Measurements from ENCODE around the gene BAIAP2L2. TPM values are rescaled to one million over a fixed set of nuclear protein-coding genes. Genes with fewer than 3 reads are reported as not detected.
A peak's percentile ranks its signal among the peaks of the same experiment; 100 is the strongest.
"Not testable (repeated sequence)": the region's sequence is repeated elsewhere in the genome, so short reads cannot be mapped to it uniquely, and the experiment has no call there.

The BAIAP2L2 gene
- total RNA-seq (0.96 and 1.3 TPM in 2 replicates), polyA plus RNA-seq (1.2 and 1.7 TPM in 2 replicates), polyA minus RNA-seq (not detected in 2 replicates)
- total RNA-seq (2013): 0.21 TPM

- peaks cover 2% of the 10 kb centered on the region for H3K4me1 Mint-ChIP-seq
- no peaks in the 10 kb centered on the region for H3K27me3 Mint-ChIP-seq
- no peaks in the 10 kb centered on the region for H4K20me1 ChIP-seq (ENCODE audit: control insufficient read depth, insufficient read depth, low read length, poor library complexity, severe bottlenecking)
- peaks cover 0 to 2% of the 10 kb centered on the region in 2 experiments for H3K36me3 ChIP-seq (replicated peaks in 1 of 2; ENCODE audit: control extremely low read depth in 1 of 2, control insufficient read depth in 1 of 2, extremely low read depth in 1 of 2, insufficient read depth in 2 of 2, low read length in 1 of 2)
- 94% methylated on average over 14 of the region's 19 CpGs for WGBS (ENCODE audit: insufficient coverage)
- H3K4me2 ChIP-seq (replicated peaks; ENCODE audit: low read depth, low read length, poor library complexity, severe bottlenecking): no peak within 1 kb of the TSS
- no peaks in the 10 kb centered on the region for H3K9me3 Mint-ChIP-seq (ENCODE audit: insufficient read depth)
- H2AFZ ChIP-seq (ENCODE audit: insufficient read depth, low read depth, low read length, poor library complexity, severe bottlenecking): no peak within 1 kb of the TSS
- no peak within 1 kb of the TSS for H3K9ac ChIP-seq (ENCODE audit: low read length)
- no peaks in the 10 kb centered on the region for H3K79me2 ChIP-seq (ENCODE audit: control insufficient read depth, insufficient read depth, low read length)
- DNase-seq: no peak
- intact Hi-C loops (cut with micrococcal nuclease): loop anchor here (5.0 kb wide), 1 partner anchor 92 kb away; the partner anchor contains the start of gene MAFF
- no peak for TF ChIP-seq EZH2 (IDR thresholded peaks at IDR 0.05; ENCODE audit: borderline replicate concordance, insufficient read depth, low read depth, low read length, poor library complexity, severe bottlenecking)
- TF ChIP-seq CTCF (IDR thresholded peaks at IDR 0.05): no peak
- H3K27ac ChIP-seq (ENCODE audit: low read length in 2 of 2): no peak within 1 kb of the TSS
- H3K27me3 ChIP-seq (replicated peaks in 1 of 4; ENCODE audit: control extremely low read depth in 1 of 4, control insufficient read depth in 3 of 4, insufficient read depth in 4 of 4, low read length in 3 of 4): no peaks in the 10 kb centered on the region
- peaks cover 0 to 7% (median 0%) of the 10 kb centered on the region in 3 donors for H3K9me3 ChIP-seq (ENCODE audit: control extremely low read depth in 1 of 3, control insufficient read depth in 2 of 3, insufficient read depth in 1 of 3, low read length in 2 of 3)
- peak within 1 kb of the TSS; percentile 50 for H3K27ac Mint-ChIP-seq
- no peak for ATAC-seq (ENCODE audit: low read depth)
- no peak within 1 kb of the TSS for H3K4me3 ChIP-seq (ENCODE audit: control extremely low read depth in 1 of 5, extremely low read depth in 1 of 5, insufficient read depth in 1 of 5, low read depth in 2 of 5, low read length in 4 of 5)
- no peak within 1 kb of the TSS for H3K4me3 Mint-ChIP-seq
- peaks cover 0 to 3% of the 10 kb centered on the region in 2 donors for H3K4me1 ChIP-seq (ENCODE audit: control insufficient read depth in 2 of 2, insufficient read depth in 2 of 2, low read length in 2 of 2)
- CTCF ChIA-PET: no interaction called here
- POLR2A ChIA-PET: no interaction called here
Measured at GRCh38 chr22:38110008-38110862, at the start of gene BAIAP2L2. Gene BAIAP2L2, minus strand, starts transcription at chr22:38110684. Its CDS starts 159 bp downstream, at chr22:38110525.

GRCh38 chr22:38155703-38156102 lies 45.2 kb upstream of the BAIAP2L2 start:
- no peak overlapping the region for H2AFZ ChIP-seq (ENCODE audit: insufficient read depth, low read depth, low read length, poor library complexity, severe bottlenecking)
- no peaks in the 10 kb centered on the region for H3K27me3 ChIP-seq (replicated peaks in 1 of 4; ENCODE audit: control extremely low read depth in 1 of 4, control insufficient read depth in 3 of 4, insufficient read depth in 4 of 4, low read length in 3 of 4)
- no peaks in the 10 kb centered on the region for H3K27me3 Mint-ChIP-seq
- H3K4me2 ChIP-seq (replicated peaks; ENCODE audit: low read depth, low read length, poor library complexity, severe bottlenecking): no peak overlapping the region
- H3K9ac ChIP-seq (ENCODE audit: low read length): no peak overlapping the region
- no peak for TF ChIP-seq CTCF (IDR thresholded peaks at IDR 0.05)
- CTCF ChIA-PET: no interaction called here
- no peak for DNase-seq
- H3K27ac Mint-ChIP-seq: no peak overlapping the region
- no peak overlapping the region for H3K4me3 Mint-ChIP-seq
- H3K4me3 ChIP-seq (ENCODE audit: control extremely low read depth in 1 of 5, extremely low read depth in 1 of 5, insufficient read depth in 1 of 5, low read depth in 2 of 5, low read length in 4 of 5): no peak overlapping the region
- peaks cover 2 to 3% of the 10 kb centered on the region in 2 donors for H3K4me1 ChIP-seq (ENCODE audit: control insufficient read depth in 2 of 2, insufficient read depth in 2 of 2, low read length in 2 of 2)
- no peak for ATAC-seq (ENCODE audit: low read depth)
- peaks cover 24% of the 10 kb centered on the region for H3K79me2 ChIP-seq (ENCODE audit: control insufficient read depth, insufficient read depth, low read length)
- H3K9me3 Mint-ChIP-seq (ENCODE audit: insufficient read depth): no peaks in the 10 kb centered on the region
- WGBS (ENCODE audit: insufficient coverage): no CpG with 5 or more reads among the region's 1 CpG
- peaks cover 10% of the 10 kb centered on the region for H3K4me1 Mint-ChIP-seq
- POLR2A ChIA-PET: no interaction called here
- H3K36me3 ChIP-seq (replicated peaks in 1 of 2; ENCODE audit: control extremely low read depth in 1 of 2, control insufficient read depth in 1 of 2, extremely low read depth in 1 of 2, insufficient read depth in 2 of 2, low read length in 1 of 2): no peaks in the 10 kb centered on the region
- no peaks in the 10 kb centered on the region for H4K20me1 ChIP-seq (ENCODE audit: control insufficient read depth, insufficient read depth, low read length, poor library complexity, severe bottlenecking)
- no peak overlapping the region for H3K27ac ChIP-seq (ENCODE audit: low read length in 2 of 2)
- intact Hi-C loops (cut with micrococcal nuclease): no loop called here
- H3K9me3 ChIP-seq (ENCODE audit: control extremely low read depth in 1 of 3, control insufficient read depth in 2 of 3, insufficient read depth in 1 of 3, low read length in 2 of 3): peaks cover 0 to 1% (median 0%) of the 10 kb centered on the region in 3 donors

GRCh38 chr22:38154563-38154915 lies 44.1 kb upstream of the BAIAP2L2 start:
- H3K27ac Mint-ChIP-seq; ATAC-seq (ENCODE audit: low read depth): not testable (repeated sequence)

More at GRCh38 chr22:38154563-38154915, 44.1 kb upstream of the BAIAP2L2 start:
- CTCF ChIA-PET; H3K9ac ChIP-seq (ENCODE audit: low read length); H3K36me3 ChIP-seq (replicated peaks in 1 of 2; ENCODE audit: control extremely low read depth in 1 of 2, control insufficient read depth in 1 of 2, extremely low read depth in 1 of 2, insufficient read depth in 2 of 2, low read length in 1 of 2); H3K9me3 ChIP-seq (ENCODE audit: control extremely low read depth in 1 of 3, control insufficient read depth in 2 of 3, insufficient read depth in 1 of 3, low read length in 2 of 3); intact Hi-C loops (cut with micrococcal nuclease); H3K4me2 ChIP-seq (replicated peaks; ENCODE audit: low read depth, low read length, poor library complexity, severe bottlenecking); POLR2A ChIA-PET; H3K9me3 Mint-ChIP-seq (ENCODE audit: insufficient read depth); H3K4me3 ChIP-seq (ENCODE audit: control extremely low read depth in 1 of 5, extremely low read depth in 1 of 5, insufficient read depth in 1 of 5, low read depth in 2 of 5, low read length in 4 of 5); H4K20me1 ChIP-seq (ENCODE audit: control insufficient read depth, insufficient read depth, low read length, poor library complexity, severe bottlenecking); H2AFZ ChIP-seq (ENCODE audit: insufficient read depth, low read depth, low read length, poor library complexity, severe bottlenecking); H3K27ac ChIP-seq (ENCODE audit: low read length in 2 of 2); H3K4me3 Mint-ChIP-seq; H3K27me3 Mint-ChIP-seq; H3K27me3 ChIP-seq (replicated peaks in 1 of 4; ENCODE audit: control extremely low read depth in 1 of 4, control insufficient read depth in 3 of 4, insufficient read depth in 4 of 4, low read length in 3 of 4); DNase-seq: not testable (repeated sequence)
- H3K4me1 ChIP-seq (ENCODE audit: control insufficient read depth in 2 of 2, insufficient read depth in 2 of 2, low read length in 2 of 2): peaks cover 4 to 11% of the 10 kb centered on the region in 2 donors
- peaks cover 27% of the 10 kb centered on the region for H3K79me2 ChIP-seq (ENCODE audit: control insufficient read depth, insufficient read depth, low read length)
- no CpG with 5 or more reads among the region's 1 CpG for WGBS (ENCODE audit: insufficient coverage)
- H3K4me1 Mint-ChIP-seq: peaks cover 11% of the 10 kb centered on the region

Data from B cell (primary cell).